Activated CD4-positive, alpha-beta T cell treated with anti-CD3 and anti-CD28 coated beads, Interleukin-2, Interleukin-6, amounts not matched to agents 100 ng/mL and 50 ng/mL, durations not matched to agents 16 hours and 8 hours (primary cell): ENCODE data around the gene LY6G5B.

Source experiments
- DNase-seq: peaks from one replicate; pipeline ENCODE4 v3.0.0-alpha.2; 2020

Gene LY6G5B

GRCh38 chr6:31718265-31718664, 48.5 kb downstream of the LY6G5B start:
- no peak for DNase-seq

GRCh38 chr6:31719001-31719400, 49.2 kb downstream of the LY6G5B start:
- DNase-seq = no peak

- DNase-seq = no peak
Measured at GRCh38 chr6:31720196-31720770, 50.5 kb downstream of the LY6G5B start.

- DNase-seq = no peak
Measured at GRCh38 chr6:31721351-31722020, 51.7 kb downstream of the LY6G5B start, which contains the start of gene LY6G6C. TSS of gene LY6G6C (minus strand) at chr6:31721746. CDS start at chr6:31721679, 67 bp downstream.

GRCh38 chr6:31722173-31722572, 52.4 kb downstream of the LY6G5B start:
- no peak for DNase-seq
